ENCODE measurements around the gene FGR.
A peak's percentile ranks its signal among the peaks of the same experiment; 100 is the strongest.
"Not testable (repeated sequence)": the region's sequence is repeated elsewhere in the genome, so short reads cannot be mapped to it uniquely, and the experiment has no call there.

FGR gene

GRCh38 chr1:27643600-27644368 lies 8.8 kb upstream of the FGR start:
- no peak overlapping the region for H3K27ac ChIP-seq
- peak; percentile 83 for TF ChIP-seq CTCF (conservative IDR thresholded peaks at IDR 0.05)
- TF ChIP-seq ZFX (IDR thresholded peaks at IDR 0.05) = no peak

- not testable (repeated sequence) for H3K27ac ChIP-seq
Observed at GRCh38 chr1:27640514-27640913, 5.5 kb upstream of the FGR start.

GRCh38 chr1:27638805-27639204 lies 3.8 kb upstream of the FGR start:
- no peak for TF ChIP-seq ZFX (IDR thresholded peaks at IDR 0.05)
- TF ChIP-seq CTCF (conservative IDR thresholded peaks at IDR 0.05) = no peak
- H3K27ac ChIP-seq = no peak overlapping the region

- H3K27ac ChIP-seq = no peak overlapping the region
- TF ChIP-seq CTCF (conservative IDR thresholded peaks at IDR 0.05) (no peak), ZFX (IDR thresholded peaks at IDR 0.05) (no peak)
Observed at GRCh38 chr1:27638047-27638734, 3.2 kb upstream of the FGR start.

- TF ChIP-seq CTCF (conservative IDR thresholded peaks at IDR 0.05) = no peak
- no peak for TF ChIP-seq ZFX (IDR thresholded peaks at IDR 0.05)
- no peak overlapping the region for H3K27ac ChIP-seq
Observed at GRCh38 chr1:27635396-27636142, 584 bp upstream of the FGR start.

- no peak overlapping the region for H3K27ac ChIP-seq
- TF ChIP-seq ZFX (IDR thresholded peaks at IDR 0.05) = no peak
- no peak for TF ChIP-seq CTCF (conservative IDR thresholded peaks at IDR 0.05)
Observed at GRCh38 chr1:27634177-27634984, 604 bp downstream of the FGR start.

- TF ChIP-seq CTCF (conservative IDR thresholded peaks at IDR 0.05) (no peak), ZFX (IDR thresholded peaks at IDR 0.05) (no peak)
- no peak overlapping the region for H3K27ac ChIP-seq
Observed at GRCh38 chr1:27633640-27634176, 1.3 kb downstream of the FGR start.
